ENCODE data around the gene CIDEB. TPM values are rescaled to one million over a fixed set of nuclear protein-coding genes. Genes with fewer than 3 reads are reported as not detected.
A peak's percentile ranks its signal among the peaks of the same experiment; 100 is the strongest.

The CIDEB gene
- total and polyA plus RNA-seq, 2 of the 13 experiments (the other 11 are each of a cell fraction or from before 2014, with no cell fraction given) = 35.8 to 110 TPM

DNA sequence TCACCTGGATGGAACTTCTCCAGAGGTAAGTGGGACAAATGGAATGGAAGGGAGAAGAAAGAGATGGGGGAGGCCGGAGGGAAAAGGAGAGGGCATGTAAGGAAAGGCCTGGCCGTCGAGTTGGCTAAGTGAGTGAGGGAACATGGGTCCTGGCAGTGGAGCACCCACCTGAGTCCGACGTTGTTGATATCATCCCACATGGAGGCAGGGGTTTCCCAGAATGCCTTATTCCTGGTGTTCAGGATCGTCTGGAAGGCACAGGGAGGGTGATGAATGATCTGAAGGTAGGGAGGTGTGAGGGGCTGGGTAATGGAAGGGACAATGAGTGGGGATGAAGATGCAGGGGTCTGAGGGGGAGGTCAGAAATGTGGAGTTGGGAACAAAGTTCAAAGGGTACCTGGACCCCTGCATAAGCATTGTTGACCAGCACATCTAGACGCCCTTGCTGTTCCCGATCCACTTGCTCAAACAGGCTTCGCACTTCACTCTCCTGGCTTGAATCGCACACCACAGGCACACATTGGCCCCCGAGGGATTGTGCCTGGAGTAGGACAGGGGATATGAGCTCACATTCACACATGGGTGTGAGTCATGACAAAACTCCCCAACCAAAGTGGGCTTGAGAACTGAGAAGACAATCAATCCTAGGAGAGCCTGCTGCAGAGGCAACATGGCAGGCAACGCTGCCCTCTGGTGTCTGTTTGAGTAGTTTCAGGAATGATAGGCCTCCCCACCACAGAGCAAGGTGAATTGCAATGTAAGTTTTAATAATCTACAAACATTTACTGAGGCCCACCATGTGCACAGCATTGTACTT is 11.2 kb downstream of the CIDEB start (continued):
- TF ChIP-seq, protein P1, sequence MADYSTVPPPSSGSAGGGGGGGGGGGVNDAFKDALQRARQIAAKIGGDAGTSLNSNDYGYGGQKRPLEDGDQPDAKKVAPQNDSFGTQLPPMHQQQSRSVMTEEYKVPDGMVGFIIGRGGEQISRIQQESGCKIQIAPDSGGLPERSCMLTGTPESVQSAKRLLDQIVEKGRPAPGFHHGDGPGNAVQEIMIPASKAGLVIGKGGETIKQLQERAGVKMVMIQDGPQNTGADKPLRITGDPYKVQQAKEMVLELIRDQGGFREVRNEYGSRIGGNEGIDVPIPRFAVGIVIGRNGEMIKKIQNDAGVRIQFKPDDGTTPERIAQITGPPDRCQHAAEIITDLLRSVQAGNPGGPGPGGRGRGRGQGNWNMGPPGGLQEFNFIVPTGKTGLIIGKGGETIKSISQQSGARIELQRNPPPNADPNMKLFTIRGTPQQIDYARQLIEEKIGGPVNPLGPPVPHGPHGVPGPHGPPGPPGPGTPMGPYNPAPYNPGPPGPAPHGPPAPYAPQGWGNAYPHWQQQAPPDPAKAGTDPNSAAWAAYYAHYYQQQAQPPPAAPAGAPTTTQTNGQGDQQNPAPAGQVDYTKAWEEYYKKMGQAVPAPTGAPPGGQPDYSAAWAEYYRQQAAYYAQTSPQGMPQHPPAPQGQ (CRISPR knock-in tag; IDR thresholded peaks at IDR 0.05; ENCODE audit: borderline replicate concordance) = 0 out of 2 replicates have a peak, but pooled peaks have one; percentile 84
- no peak for TF ChIP-seq PHF5A (CRISPR knock-in tag; IDR thresholded peaks at IDR 0.05; ENCODE audit: low read depth, unreplicated experiment)
- TF ChIP-seq, protein P2, sequence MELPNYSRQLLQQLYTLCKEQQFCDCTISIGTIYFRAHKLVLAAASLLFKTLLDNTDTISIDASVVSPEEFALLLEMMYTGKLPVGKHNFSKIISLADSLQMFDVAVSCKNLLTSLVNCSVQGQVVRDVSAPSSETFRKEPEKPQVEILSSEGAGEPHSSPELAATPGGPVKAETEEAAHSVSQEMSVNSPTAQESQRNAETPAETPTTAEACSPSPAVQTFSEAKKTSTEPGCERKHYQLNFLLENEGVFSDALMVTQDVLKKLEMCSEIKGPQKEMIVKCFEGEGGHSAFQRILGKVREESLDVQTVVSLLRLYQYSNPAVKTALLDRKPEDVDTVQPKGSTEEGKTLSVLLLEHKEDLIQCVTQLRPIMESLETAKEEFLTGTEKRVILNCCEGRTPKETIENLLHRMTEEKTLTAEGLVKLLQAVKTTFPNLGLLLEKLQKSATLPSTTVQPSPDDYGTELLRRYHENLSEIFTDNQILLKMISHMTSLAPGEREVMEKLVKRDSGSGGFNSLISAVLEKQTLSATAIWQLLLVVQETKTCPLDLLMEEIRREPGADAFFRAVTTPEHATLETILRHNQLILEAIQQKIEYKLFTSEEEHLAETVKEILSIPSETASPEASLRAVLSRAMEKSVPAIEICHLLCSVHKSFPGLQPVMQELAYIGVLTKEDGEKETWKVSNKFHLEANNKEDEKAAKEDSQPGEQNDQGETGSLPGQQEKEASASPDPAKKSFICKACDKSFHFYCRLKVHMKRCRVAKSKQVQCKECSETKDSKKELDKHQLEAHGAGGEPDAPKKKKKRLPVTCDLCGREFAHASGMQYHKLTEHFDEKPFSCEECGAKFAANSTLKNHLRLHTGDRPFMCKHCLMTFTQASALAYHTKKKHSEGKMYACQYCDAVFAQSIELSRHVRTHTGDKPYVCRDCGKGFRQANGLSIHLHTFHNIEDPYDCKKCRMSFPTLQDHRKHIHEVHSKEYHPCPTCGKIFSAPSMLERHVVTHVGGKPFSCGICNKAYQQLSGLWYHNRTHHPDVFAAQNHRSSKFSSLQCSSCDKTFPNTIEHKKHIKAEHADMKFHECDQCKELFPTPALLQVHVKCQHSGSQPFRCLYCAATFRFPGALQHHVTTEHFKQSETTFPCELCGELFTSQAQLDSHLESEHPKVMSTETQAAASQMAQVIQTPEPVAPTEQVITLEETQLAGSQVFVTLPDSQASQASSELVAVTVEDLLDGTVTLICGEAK (IDR thresholded peaks at IDR 0.05) = no peak
- TF ChIP-seq, protein P2 (CRISPR knock-in tag; IDR thresholded peaks at IDR 0.05) = no peak
- TF ChIP-seq RFXANK (CRISPR knock-in tag; IDR thresholded peaks at IDR 0.05) = no peak; the same call in 1 of the 2 replicates
- TF ChIP-seq, protein P3, sequence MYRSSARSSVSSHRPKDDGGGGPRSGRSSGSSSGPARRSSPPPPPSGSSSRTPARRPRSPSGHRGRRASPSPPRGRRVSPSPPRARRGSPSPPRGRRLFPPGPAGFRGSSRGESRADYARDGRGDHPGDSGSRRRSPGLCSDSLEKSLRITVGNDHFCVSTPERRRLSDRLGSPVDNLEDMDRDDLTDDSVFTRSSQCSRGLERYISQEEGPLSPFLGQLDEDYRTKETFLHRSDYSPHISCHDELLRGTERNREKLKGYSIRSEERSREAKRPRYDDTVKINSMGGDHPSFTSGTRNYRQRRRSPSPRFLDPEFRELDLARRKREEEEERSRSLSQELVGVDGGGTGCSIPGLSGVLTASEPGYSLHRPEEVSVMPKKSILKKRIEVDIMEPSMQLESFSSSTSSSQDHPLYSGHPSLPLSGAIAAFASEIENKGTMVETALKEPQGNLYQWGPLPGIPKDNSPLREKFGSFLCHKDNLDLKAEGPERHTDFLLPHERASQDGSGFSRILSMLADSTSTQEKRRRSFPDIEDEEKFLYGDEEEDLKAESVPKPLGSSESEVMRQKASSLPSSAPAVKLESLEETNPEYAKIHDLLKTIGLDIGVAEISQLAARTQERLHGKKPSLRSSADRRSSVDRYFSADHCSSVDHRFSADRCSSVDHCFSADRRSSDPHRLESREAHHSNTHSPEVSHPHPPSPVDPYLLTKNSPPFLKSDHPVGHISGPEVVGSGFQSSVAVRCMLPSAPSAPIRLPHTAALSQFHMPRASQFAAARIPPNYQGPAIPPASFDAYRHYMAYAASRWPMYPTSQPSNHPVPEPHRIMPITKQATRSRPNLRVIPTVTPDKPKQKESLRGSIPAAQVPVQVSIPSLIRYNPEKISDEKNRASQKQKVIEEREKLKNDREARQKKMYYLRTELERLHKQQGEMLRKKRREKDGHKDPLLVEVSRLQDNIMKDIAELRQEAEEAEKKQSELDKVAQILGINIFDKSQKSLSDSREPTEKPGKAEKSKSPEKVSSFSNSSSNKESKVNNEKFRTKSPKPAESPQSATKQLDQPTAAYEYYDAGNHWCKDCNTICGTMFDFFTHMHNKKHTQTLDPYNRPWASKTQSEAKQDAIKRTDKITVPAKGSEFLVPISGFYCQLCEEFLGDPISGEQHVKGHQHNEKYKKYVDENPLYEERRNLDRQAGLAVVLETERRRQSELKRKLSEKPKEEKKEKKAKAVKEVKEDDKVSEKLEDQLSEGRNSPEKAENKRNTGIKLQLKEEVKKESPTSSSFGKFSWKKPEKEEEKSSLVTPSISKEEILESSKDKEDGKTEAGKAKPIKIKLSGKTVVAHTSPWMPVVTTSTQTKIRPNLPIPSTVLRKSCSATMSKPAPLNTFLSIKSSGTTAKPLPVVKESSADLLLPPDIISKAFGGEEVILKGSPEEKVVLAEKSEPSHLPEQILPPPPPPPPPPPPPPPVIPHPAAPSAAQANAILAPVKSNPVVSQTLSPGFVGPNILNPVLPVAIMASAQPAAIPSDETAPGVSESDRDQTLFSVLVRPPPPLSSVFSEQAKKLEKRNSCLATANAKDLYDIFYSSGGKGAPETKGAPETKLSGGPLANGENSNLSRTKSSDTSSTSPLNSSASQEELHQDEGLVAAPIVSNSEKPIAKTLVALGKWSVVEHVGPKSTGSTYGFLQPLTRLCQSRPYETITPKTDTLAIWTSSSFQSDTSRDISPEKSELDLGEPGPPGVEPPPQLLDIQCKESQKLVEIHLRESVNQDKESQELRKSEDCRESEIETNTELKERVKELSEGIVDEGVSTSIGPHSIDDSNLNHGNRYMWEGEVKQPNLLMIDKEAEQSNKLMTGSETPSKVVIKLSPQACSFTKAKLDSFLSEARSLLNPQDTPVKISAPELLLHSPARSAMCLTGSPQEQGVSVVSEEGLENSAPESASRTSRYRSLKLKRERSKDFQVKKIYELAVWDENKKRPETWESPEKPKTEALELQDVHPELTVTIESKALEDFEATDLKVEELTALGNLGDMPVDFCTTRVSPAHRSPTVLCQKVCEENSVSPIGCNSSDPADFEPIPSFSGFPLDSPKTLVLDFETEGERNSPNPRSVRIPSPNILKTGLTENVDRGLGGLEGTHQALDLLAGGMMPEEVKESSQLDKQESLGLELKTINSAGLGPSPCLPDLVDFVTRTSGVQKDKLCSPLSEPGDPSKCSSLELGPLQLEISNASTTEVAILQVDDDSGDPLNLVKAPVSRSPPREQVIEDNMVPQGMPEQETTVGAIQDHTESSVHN (CRISPR knock-in tag; IDR thresholded peaks at IDR 0.05) = no peak; the same call in none of the 2 replicates
- peak; percentile 85 for TF ChIP-seq ZNF124 (CRISPR knock-in tag; IDR thresholded peaks at IDR 0.05)
- peak; percentile 67; the same call in 1 of the 2 replicates for TF ChIP-seq KDM2A (CRISPR knock-in tag; IDR thresholded peaks at IDR 0.05; ENCODE audit: borderline replicate concordance, low read depth)
- no peak for TF ChIP-seq ZNF263 (CRISPR knock-in tag; IDR thresholded peaks at IDR 0.05)

Data from HepG2 (cell line).